GM12801 (cell line): Measurements from ENCODE around the gene CDAN1.

ENCODE experiments used
- TF ChIP-seq, protein P1 (sequence below): IDR thresholded peaks from one replicate; pipeline ENCODE4 v1.5.1; 2011; ENCODE audit warnings: control low read depth; ENCODE audit not compliant: insufficient read length; ENCODE audit errors: extremely low read depth

The CDAN1 gene

DNA sequence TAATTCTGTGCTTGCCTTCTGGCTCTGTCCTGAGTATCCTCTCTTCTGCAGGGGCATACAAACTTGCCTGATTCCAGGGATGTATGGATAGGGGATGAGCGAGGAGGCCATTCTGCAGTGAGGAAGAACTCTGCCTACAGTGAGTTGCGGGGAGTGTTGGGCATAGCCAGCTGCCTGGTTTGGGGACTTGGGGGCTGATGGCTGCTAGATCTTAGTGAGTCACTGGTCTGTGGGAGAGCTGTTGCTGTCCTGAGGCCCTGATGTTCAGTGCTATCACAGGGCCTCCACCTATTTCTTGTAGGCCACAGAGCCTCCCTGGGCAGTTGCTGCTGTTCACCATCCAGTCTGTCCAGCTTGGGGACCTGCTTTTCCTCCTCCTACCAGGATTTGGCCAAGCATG is 20.3 kb downstream of the CDAN1 start:
- TF ChIP-seq, protein P1, sequence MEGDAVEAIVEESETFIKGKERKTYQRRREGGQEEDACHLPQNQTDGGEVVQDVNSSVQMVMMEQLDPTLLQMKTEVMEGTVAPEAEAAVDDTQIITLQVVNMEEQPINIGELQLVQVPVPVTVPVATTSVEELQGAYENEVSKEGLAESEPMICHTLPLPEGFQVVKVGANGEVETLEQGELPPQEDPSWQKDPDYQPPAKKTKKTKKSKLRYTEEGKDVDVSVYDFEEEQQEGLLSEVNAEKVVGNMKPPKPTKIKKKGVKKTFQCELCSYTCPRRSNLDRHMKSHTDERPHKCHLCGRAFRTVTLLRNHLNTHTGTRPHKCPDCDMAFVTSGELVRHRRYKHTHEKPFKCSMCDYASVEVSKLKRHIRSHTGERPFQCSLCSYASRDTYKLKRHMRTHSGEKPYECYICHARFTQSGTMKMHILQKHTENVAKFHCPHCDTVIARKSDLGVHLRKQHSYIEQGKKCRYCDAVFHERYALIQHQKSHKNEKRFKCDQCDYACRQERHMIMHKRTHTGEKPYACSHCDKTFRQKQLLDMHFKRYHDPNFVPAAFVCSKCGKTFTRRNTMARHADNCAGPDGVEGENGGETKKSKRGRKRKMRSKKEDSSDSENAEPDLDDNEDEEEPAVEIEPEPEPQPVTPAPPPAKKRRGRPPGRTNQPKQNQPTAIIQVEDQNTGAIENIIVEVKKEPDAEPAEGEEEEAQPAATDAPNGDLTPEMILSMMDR: no peak

DNA sequence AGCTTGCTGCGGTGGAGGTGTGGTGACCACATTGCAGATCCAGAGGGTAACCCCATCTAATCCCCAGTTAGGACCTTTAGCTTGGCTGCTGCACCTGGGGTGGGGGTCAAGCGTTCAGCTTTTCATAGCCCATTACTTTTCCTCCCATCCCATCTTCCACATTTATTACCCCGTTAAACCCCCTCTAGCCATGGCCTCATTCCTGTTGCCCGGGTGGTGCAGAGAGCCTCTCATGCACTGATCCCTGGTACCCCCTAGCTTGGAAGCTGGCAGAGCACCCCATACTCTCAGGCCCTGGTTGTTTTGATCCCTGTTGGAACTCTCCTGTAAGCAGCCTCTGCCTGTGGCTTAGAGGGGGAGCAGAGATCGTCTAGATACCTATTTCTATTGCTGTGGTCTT is 20.8 kb downstream of the CDAN1 start:
- TF ChIP-seq, protein P1: no peak

DNA sequence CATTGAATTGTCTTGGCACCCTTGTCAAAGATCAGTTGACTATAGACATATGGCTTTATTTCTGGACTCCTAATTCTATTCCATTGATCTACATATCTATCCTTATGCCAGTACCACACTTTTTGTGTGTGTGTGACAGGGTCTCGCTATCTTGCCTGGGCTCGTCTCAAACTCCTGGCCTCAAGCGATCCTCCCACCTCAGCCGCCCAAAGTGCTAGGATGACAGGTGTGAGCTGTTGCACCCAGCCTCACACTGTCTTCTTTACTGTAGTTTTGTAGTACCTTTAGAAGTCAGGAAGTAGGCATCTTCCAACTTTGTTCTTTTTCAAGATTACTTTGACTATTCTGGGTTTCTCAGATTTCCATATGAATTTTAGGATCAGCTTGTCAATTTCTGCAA is 24.3 kb downstream of the CDAN1 start:
- TF ChIP-seq, protein P1: no peak

DNA sequence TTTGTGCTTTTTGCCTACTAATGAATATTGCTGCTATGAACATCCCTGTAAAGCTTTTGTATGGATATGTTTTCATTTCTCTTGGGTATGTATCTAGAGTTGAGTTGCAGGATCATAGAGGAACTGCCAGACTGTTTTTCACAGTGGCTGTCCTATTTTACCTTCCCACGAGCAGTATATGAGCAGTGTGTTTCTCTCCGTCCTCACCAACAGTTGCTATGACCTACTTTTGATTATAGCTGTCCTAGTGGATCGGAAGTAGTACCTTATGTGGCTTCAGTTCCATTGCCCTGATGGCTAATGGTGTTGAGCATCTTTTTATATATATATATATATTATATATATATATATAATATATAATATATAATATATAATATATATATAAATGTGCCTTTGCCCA is 25.2 kb downstream of the CDAN1 start:
- TF ChIP-seq, protein P1: no peak

DNA sequence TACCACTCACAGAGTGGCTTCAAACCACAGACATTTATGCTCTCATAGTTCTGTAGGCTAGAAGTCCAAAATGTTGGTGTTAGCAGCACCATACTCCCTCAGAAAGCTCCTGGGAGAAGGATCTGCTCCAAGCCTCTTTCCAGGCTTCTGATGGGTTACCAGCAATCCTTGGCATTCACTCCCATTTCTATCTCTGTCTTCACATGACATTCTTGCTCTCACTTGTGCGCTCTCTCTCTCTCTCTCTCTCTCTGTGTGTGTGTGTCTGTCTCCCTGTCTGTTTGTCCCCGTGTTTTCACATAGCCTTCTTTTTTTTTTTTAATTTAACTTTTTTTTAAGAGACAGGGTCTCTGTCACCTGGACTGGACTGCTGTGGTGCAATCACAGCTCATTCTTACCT is 26.3 kb downstream of the CDAN1 start:
- TF ChIP-seq, protein P1: no peak

DNA sequence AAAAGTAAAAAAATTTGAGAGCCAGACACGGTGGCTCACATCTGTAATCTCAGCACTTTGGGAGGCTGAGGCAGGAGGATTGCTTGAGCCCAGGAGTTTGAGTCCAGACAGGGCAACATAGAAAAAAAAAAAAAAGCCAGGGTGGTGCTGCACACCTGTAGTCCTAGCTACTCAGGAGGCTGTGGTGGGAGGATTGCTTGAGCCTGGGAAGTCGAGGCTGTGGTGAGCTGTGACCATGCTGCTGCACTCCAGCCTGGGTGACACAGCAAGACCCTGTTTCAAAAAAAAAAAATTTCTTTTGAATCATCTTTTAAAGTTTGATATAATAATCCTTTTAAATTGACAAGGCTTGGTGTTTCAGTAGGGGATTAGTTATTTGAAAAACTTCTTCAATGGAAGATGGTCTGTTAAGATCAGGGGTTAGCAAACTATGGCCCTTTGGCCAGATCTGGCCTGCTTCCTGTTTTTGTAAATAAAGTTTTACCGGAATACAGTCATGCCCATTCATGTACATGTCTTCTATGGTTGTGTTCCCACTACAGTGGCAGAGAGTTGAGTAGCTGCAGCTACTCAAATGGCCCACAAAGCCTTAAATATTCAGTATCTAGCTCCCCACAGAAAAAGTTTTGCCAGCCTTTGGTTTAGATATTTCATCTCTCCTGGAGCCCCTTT is 28.9 kb downstream of the CDAN1 start:
- TF ChIP-seq, protein P1: no peak

DNA sequence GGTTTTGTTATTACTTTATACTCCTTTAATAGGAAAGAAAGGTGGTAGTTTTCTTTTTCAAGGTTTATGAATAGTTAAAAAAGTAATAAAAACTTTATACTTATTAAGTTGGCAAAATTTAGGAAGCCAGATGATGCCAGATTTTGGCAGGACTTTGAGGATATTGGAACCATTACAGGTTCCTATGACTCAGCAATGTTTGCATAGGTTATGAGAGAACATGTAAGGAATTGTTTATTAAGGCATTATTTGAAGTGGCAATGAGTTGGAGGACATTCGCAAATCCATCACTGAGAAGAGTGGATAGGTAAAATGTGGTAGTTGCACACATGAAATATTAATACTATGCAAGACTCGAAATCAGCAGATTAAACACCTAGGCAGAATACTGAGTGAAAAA is 29.9 kb downstream of the CDAN1 start:
- TF ChIP-seq, protein P1: no peak
